ENCODE results near the gene ARHGEF1. TPM values are rescaled to one million over a fixed set of nuclear protein-coding genes. Genes with fewer than 3 reads are reported as not detected.

Gene ARHGEF1
- total RNA-seq, 1 experiment from 2014 or later, result 163 TPM

GRCh38 chr19:41868120-41868988 is 14.6 kb upstream of the ARHGEF1 start:
- BruUV-seq (replicated peaks), result no TSS peak
- no peak for DNase-seq
- H3K4me3 Mint-ChIP-seq (ENCODE audit: low read depth, unreplicated experiment), result no peak overlapping the region
- CTCF ChIA-PET, result no interaction called here
- peak overlapping the region; percentile 56 for H3K27ac Mint-ChIP-seq (ENCODE audit: unreplicated experiment)
- intact Hi-C loops (cut with micrococcal nuclease; ENCODE audit: unreplicated experiment), result no loop called here
- H3K27me3 Mint-ChIP-seq (ENCODE audit: unreplicated experiment), result no peaks in the 10 kb centered on the region
- peaks cover 48% of the 10 kb centered on the region for H3K4me1 Mint-ChIP-seq (ENCODE audit: low read depth, unreplicated experiment)
- no peak for TF ChIP-seq CTCF (IDR thresholded peaks at IDR 0.05; ENCODE audit: unreplicated experiment)
- H3K9me3 Mint-ChIP-seq (ENCODE audit: low read depth, unreplicated experiment), result no peaks in the 10 kb centered on the region
- peaks cover 97% of the 10 kb centered on the region for H3K36me3 Mint-ChIP-seq (ENCODE audit: insufficient read depth, unreplicated experiment)

GRCh38 chr19:41868989-41869300 is 14.0 kb upstream of the ARHGEF1 start:
- H3K4me1 Mint-ChIP-seq (ENCODE audit: low read depth, unreplicated experiment), result peaks cover 45% of the 10 kb centered on the region
- CTCF ChIA-PET, result no interaction called here
- H3K9me3 Mint-ChIP-seq (ENCODE audit: low read depth, unreplicated experiment), result no peaks in the 10 kb centered on the region
- BruUV-seq (replicated peaks), result no TSS peak
- peaks cover 96% of the 10 kb centered on the region for H3K36me3 Mint-ChIP-seq (ENCODE audit: insufficient read depth, unreplicated experiment)
- H3K4me3 Mint-ChIP-seq (ENCODE audit: low read depth, unreplicated experiment), result no peak overlapping the region
- no peak for DNase-seq
- no peak for TF ChIP-seq CTCF (IDR thresholded peaks at IDR 0.05; ENCODE audit: unreplicated experiment)
- H3K27ac Mint-ChIP-seq (ENCODE audit: unreplicated experiment), result no peak overlapping the region
- intact Hi-C loops (cut with micrococcal nuclease; ENCODE audit: unreplicated experiment), result no loop called here
- H3K27me3 Mint-ChIP-seq (ENCODE audit: unreplicated experiment), result no peaks in the 10 kb centered on the region

DNA sequence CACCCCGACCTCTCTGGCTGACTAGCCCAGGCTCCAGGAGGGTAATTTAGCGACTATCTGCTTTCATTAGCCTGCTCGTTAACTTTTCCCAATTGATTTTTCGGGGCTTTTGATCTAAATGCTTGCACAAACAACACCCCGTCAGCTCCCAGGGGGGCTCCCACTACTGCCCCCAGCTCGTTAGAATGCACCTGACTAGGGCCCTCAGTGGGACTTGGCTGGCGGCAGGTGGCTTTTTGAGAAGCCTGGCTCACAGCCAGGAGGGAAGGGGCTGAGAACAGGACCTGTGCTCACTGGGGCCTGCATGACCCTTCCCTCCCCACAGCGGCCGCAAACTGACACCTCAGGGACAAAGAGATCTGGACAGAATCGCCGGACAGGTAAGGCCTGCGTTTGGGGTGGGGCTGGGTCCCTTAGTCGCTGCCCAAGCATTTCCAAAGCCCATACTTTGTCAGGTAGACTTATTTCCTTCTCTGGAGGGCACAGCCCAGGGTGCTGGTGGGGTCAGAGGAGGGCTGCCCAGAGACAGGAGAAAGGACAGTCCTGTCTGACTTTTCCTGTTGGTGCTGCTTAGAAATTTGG is 13.5 kb upstream of the ARHGEF1 start:
- no TSS peak for BruUV-seq (replicated peaks)
- Mint-ChIP-seq H3K4me3 (ENCODE audit: low read depth, unreplicated experiment) (no peak overlapping the region), H3K27ac (ENCODE audit: unreplicated experiment) (no peak overlapping the region), H3K27me3 (ENCODE audit: unreplicated experiment) (no peaks in the 10 kb centered on the region), H3K36me3 (ENCODE audit: insufficient read depth, unreplicated experiment) (peaks cover 90% of the 10 kb centered on the region), H3K9me3 (ENCODE audit: low read depth, unreplicated experiment) (no peaks in the 10 kb centered on the region), H3K4me1 (ENCODE audit: low read depth, unreplicated experiment) (peaks cover 39% of the 10 kb centered on the region)
- TF ChIP-seq CTCF (IDR thresholded peaks at IDR 0.05; ENCODE audit: unreplicated experiment), result no peak
- CTCF ChIA-PET, result interaction anchor here (2.0 kb wide), 1 partner anchor 9 kb away, joined by 5 read pairs; the partner anchor contains the start of gene RPS19
- DNase-seq, result no peak
- intact Hi-C loops (cut with micrococcal nuclease; ENCODE audit: unreplicated experiment), result no loop called here

DNA sequence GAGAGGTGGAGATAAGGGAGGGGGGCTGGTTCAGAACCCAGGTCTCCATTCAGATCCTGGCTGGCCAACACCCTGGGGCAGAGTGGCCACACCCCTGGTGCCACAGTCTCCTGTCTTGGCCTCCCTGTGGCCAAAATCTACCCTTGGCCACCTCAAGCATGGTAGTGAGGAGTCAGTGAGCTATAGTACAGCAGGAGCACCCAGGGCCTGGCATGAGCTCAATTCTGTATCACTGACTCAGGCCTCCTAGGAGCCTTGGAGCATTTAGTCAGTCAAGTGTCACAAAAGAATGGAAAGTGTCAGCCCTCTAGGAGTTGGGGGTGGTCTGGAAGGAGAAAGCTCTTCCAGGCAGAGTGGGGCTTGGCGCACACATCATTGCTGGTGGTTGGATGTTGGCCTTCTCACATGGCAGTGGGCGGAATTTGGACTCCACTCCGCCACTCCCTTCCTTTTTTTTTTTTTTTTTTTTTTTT is 12.5 kb upstream of the ARHGEF1 start:
- no peaks in the 10 kb centered on the region for H3K27me3 Mint-ChIP-seq (ENCODE audit: unreplicated experiment)
- peaks cover 36% of the 10 kb centered on the region for H3K4me1 Mint-ChIP-seq (ENCODE audit: low read depth, unreplicated experiment)
- intact Hi-C loops (cut with micrococcal nuclease; ENCODE audit: unreplicated experiment), result no loop called here
- no peak for TF ChIP-seq CTCF (IDR thresholded peaks at IDR 0.05; ENCODE audit: unreplicated experiment)
- no peaks in the 10 kb centered on the region for H3K9me3 Mint-ChIP-seq (ENCODE audit: low read depth, unreplicated experiment)
- H3K4me3 Mint-ChIP-seq (ENCODE audit: low read depth, unreplicated experiment), result no peak overlapping the region
- H3K27ac Mint-ChIP-seq (ENCODE audit: unreplicated experiment), result no peak overlapping the region
- no peak for DNase-seq
- CTCF ChIA-PET, result interaction anchor here (0.6 to 2.0 kb wide), 3 partner anchors 10 to 222 kb away, joined by 3 to 7 read pairs (median 5); partner anchors contain the start of gene RPS19
- BruUV-seq (replicated peaks), result no TSS peak
- peaks cover 81% of the 10 kb centered on the region for H3K36me3 Mint-ChIP-seq (ENCODE audit: insufficient read depth, unreplicated experiment)
